DOHH2 (cell line): Measurements from ENCODE around the gene PALLD.

Source experiments
- H3F3A ChIP-seq: fragments of 200-600 bp; sonication (generic), shearing (Covaris generic); 2 replicates; pipeline ENCODE4 v1.6.0; 2016; ENCODE audit warnings: antibody characterized with exemption, mild to moderate bottlenecking; ENCODE audit not compliant: control insufficient read depth, insufficient read depth
- H3K27ac ChIP-seq: fragments of 200-600 bp; sonication (generic); 2 replicates; pipeline ENCODE4 v1.5.1; 2014; ENCODE audit warnings: low read depth, mild to moderate bottlenecking, low read length, moderate library complexity
- H3K27me3 ChIP-seq: fragments of 200-600 bp; sonication (generic); 2 replicates; pipeline ENCODE4 v1.6.1; 2014; ENCODE audit warnings: mild to moderate bottlenecking, low read length, mixed read lengths; ENCODE audit not compliant: control insufficient read depth
- H3K36me3 ChIP-seq: fragments of 200-600 bp; sonication (generic); 2 replicates; pipeline ENCODE4 v1.6.1; 2014; ENCODE audit warnings: mild to moderate bottlenecking, low read length, moderate library complexity, mixed read lengths; ENCODE audit not compliant: control insufficient read depth
- H3K4me1 ChIP-seq: fragments of 200-600 bp; sonication (generic); 2 replicates; pipeline ENCODE4 v1.6.1; 2014; ENCODE audit warnings: mild to moderate bottlenecking, low read length, mixed read lengths; ENCODE audit not compliant: control insufficient read depth
- H3K4me2 ChIP-seq: fragments of 200-600 bp; sonication (generic); 2 replicates; pipeline ENCODE4 v1.6.0; 2014; ENCODE audit warnings: mild to moderate bottlenecking, low read length, moderate library complexity
- H3K4me3 ChIP-seq: fragments of 200-600 bp; sonication (generic); 2 replicates; pipeline ENCODE4 v1.5.1; 2014; ENCODE audit warnings: mild to moderate bottlenecking, low read length, mixed read lengths
- H3K79me2 ChIP-seq: fragments of 200-600 bp; sonication (generic); 2 replicates; pipeline ENCODE4 v1.6.1; 2014; ENCODE audit warnings: mild to moderate bottlenecking, low read length, mixed read lengths; ENCODE audit not compliant: control insufficient read depth
- H3K9me2 ChIP-seq: fragments of 200-600 bp; sonication (generic); replicated peaks from 2 replicates; pipeline ENCODE4 v1.6.1; 2014; ENCODE audit warnings: mild to moderate bottlenecking, low read length, mixed read lengths; ENCODE audit not compliant: control insufficient read depth
- H3K9me3 ChIP-seq: fragments of 200-600 bp; sonication (generic); 2 replicates; pipeline ENCODE4 v1.6.1; 2014; ENCODE audit warnings: antibody characterized with exemption, low read length, mixed read lengths; ENCODE audit not compliant: control insufficient read depth, insufficient read depth
- H4K20me1 ChIP-seq: fragments of 200-600 bp; sonication (generic); 2 replicates; pipeline ENCODE4 v1.6.0; 2014; ENCODE audit warnings: low read depth, mild to moderate bottlenecking, antibody characterized with exemption, low read length, moderate library complexity; ENCODE audit not compliant: control insufficient read depth, insufficient read depth
- CTCF ChIP-seq: fragments of 200-600 bp; sonication (generic); IDR thresholded peaks from one replicate; pipeline ENCODE4 v1.5.1; 2014; ENCODE audit warnings: antibody characterized with exemption, mild to moderate bottlenecking, low read depth, low read length; ENCODE audit not compliant: poor library complexity, severe bottlenecking
- EZH2phosphoT487 ChIP-seq: fragments of 200-600 bp; sonication (generic); IDR thresholded peaks from 2 replicates; pipeline ENCODE4 v1.6.1; 2017; ENCODE audit warnings: borderline replicate concordance, mild to moderate bottlenecking, antibody characterized with exemption, low read length, moderate library complexity, mixed read lengths

The PALLD gene

DNA sequence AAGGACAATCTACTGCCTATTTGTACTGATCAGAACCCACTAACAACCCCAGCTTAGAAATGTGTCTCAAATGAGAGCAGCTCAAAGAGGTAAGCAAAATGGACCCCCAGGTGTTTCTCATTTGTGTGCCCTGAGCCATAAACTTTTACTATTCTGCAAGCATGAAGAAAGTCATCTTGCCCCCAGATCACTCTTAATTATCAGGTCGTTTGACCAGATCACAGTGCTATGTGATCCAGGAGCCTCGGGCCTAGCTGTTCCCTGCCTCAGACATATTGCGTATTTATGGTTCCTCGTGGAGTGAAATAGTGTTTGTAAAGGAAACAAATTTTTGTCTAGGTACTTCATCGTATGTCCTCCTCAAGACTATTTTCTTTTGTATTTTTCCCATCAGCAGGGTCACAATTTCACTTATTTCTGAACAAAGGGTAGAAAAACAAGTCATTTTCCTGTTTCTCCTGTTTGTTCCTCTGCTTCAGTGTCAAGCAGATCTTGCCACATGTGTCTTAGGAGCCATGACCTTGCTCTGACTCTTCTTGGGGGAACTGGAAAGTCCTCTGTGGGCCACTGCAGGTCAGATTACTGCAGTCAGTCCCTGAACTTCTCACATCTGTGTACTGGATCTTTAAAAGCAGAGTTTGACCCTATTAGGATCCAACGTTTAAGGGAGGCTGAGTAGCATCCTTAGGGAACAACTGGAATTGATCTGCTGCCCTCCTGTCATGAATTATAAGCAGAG is 194.9 kb downstream of the PALLD start:
- no peaks in the 10 kb centered on the region for H3K36me3 ChIP-seq
- no peak overlapping the region for H3K27ac ChIP-seq

GRCh38 chr4:168693750-168694490 is 197.1 kb downstream of the PALLD start:
- no peaks in the 10 kb centered on the region for H3K36me3 ChIP-seq
- no peak overlapping the region for H3K27ac ChIP-seq
- H3F3A ChIP-seq = no peaks in the 10 kb centered on the region
- no peaks in the 10 kb centered on the region for H3K9me2 ChIP-seq
- H3K9me3 ChIP-seq = no peaks in the 10 kb centered on the region
- no peak for TF ChIP-seq EZH2phosphoT487
- TF ChIP-seq CTCF = no peak
- no peaks in the 10 kb centered on the region for H3K27me3 ChIP-seq
- H3K4me1 ChIP-seq = no peaks in the 10 kb centered on the region
- H3K4me2 ChIP-seq = no peak overlapping the region
- no peaks in the 10 kb centered on the region for H3K79me2 ChIP-seq
- H3K4me3 ChIP-seq = no peak overlapping the region
- H4K20me1 ChIP-seq = no peaks in the 10 kb centered on the region

More for the DNA sequence above, 194.9 kb downstream of the PALLD start:
- Histone ChIP-seq H3K79me2 (no peaks in the 10 kb centered on the region), H3F3A (no peaks in the 10 kb centered on the region), H3K4me3 (no peak overlapping the region), H3K27me3 (no peaks in the 10 kb centered on the region), H3K9me3 (no peaks in the 10 kb centered on the region), H4K20me1 (no peaks in the 10 kb centered on the region), H3K4me2 (no peak overlapping the region), H3K4me1 (no peaks in the 10 kb centered on the region), H3K9me2 (no peaks in the 10 kb centered on the region)
- TF ChIP-seq EZH2phosphoT487 = no peak
- TF ChIP-seq CTCF = no peak

GRCh38 chr4:168694667-168695066 is 197.8 kb downstream of the PALLD start:
- Histone ChIP-seq H4K20me1 (no peaks in the 10 kb centered on the region), H3K79me2 (no peaks in the 10 kb centered on the region), H3K4me3 (no peak overlapping the region), H3K4me1 (no peaks in the 10 kb centered on the region), H3K9me2 (no peaks in the 10 kb centered on the region), H3F3A (no peaks in the 10 kb centered on the region), H3K27ac (no peak overlapping the region), H3K36me3 (no peaks in the 10 kb centered on the region), H3K27me3 (no peaks in the 10 kb centered on the region), H3K9me3 (no peaks in the 10 kb centered on the region), H3K4me2 (no peak overlapping the region)
- no peak for TF ChIP-seq CTCF
